ENCODE data around the gene GPX4.
"Not testable (repeated sequence)": the region's sequence is repeated elsewhere in the genome, so short reads cannot be mapped to it uniquely, and the experiment has no call there.

The GPX4 gene

DNA sequence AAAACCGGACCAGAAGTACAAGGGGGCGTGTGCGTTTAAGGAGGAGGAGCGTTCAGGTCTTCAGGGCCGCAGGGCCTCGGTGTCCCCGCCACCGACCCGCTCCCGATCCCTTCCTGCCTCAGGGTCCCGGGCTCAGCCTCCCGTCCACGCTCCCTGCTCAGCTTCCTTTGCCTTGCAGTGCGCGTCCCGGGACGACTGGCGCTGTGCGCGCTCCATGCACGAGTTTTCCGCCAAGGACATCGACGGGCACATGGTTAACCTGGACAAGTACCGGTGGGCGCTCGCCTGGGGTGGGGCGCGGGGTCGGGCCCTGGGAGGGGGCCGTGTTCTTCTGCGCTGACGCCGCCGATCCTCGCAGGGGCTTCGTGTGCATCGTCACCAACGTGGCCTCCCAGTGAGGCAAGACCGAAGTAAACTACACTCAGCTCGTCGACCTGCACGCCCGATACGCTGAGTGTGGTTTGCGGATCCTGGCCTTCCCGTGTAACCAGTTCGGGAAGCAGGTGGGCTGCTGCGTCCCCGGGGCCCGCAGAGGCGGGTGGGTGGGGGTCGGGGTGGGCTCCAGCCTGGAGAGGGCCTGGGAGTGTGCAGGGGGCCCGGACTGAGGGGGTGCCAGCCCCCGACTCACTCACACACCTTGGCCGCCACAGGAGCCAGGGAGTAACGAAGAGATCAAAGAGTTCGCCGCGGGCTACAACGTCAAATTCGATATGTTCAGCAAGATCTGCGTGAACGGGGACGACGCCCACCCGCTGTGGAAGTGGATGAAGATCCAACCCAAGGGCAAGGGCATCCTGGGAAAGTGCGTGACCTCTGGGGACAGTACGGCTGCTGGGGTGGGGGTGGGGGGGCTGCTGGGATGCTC lies 1.4 kb downstream of the GPX4 start:
- no peak for DNase-seq

GRCh38 chr19:1105873-1106840 lies 2.4 kb downstream of the GPX4 start:
- no peak for DNase-seq

DNA sequence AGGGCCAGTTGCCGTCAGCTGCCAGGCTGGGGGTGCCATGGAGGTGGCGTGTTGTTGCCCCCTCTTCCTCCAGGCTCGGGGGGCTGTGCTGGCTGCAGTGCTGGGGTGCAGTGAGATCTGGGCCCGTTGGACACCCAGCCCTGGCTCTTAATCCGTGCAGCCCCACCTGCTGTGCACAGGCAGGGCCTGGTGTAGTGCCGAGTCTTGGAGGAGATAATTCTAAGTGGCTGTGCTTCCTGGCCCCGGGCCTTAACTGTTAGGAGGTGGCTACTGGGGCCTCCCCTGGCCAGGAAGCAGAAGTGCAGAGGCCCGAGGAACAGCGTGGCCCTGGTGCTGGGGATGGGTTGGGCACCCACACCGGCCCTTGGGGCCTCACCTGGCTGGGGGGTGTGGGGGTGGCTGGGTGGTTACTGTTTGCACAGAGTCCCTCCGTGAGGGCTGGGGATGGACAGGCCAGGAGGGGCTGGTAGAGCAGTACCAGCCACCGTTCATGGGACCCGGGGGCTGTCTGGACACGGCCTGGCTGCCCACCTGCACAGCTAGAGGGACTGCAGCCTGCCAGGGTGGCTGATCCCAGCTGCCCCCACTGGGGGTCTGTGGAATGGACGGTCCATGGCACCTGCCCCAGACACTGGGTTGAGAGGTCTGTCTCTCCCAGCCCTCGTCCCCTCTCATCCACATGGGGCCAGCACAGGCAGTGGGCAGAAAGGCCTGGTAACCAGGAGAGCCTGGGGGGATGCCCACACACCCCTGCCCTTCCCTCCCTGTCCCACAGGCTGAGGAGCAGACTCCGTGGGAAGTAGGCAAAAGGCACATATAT lies 3.3 kb downstream of the GPX4 start:
- DNase-seq = no peak

DNA sequence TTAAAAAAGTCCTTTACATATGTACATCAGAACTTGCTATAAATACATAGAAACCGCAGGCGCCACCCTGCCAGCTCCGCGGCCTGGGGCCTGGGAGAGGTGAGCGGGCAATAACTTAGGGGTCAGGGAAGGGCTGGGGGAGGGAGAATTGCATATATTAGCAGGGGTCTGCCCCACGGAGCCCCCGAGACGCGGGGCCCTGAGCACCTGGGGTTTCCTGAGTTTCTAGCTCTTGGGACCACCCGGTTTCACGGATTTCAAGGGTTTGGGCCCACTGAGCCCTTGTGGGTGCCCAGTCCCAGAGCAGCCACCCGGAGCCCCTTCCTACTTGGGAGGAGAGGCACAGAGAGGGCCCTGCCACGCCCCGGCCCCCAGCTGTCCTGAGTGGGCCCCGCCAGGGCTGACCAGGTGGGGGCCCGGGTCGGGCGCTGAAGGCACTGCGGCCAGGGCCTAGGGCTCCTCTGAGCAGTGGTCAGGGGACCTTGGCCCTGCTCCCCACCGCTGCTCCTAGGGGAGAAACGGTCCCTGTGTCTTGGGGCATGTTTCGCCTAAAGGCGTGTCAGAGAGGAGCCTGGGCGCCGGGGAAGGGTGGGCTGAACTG lies 4.0 kb downstream of the GPX4 start:
- DNase-seq = no peak

DNA sequence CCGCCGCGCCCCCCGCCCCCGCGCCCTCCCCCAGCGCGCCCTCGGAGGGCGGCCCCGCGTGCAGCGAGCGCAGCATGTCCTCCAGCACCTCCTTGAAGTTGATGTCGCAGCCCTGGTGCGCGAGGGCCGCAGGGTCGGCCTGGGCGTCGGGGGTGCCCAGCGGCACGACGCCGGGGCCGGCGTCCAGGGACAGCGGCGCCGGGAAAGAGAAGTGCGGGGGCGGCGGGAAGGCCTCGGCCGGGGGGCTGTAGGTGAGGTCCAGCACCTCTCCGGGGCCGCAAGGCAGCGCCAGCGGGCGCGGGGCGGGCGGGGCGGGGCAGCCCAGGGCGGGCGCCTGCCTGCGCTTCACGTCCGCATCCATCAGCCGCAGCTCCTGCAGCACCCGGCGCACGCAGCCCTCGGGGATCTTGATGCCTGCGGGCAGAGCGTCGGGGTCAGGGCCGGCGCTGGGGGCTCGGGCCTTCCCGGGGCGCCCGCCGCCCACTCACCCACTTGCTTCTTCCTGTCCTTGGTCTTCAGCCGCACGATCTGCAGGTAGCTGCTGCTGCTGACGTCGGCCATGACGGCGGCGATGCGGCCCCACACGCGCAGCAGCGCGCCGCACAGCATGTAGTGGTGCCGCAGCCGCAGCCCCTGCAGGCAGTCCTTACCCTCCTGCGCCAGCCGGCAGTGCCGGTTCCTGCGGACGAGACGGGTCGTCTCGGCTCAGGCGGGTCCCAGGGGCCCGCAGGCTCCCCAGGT lies 4.7 kb downstream of the GPX4 start:
- DNase-seq = no peak

DNA sequence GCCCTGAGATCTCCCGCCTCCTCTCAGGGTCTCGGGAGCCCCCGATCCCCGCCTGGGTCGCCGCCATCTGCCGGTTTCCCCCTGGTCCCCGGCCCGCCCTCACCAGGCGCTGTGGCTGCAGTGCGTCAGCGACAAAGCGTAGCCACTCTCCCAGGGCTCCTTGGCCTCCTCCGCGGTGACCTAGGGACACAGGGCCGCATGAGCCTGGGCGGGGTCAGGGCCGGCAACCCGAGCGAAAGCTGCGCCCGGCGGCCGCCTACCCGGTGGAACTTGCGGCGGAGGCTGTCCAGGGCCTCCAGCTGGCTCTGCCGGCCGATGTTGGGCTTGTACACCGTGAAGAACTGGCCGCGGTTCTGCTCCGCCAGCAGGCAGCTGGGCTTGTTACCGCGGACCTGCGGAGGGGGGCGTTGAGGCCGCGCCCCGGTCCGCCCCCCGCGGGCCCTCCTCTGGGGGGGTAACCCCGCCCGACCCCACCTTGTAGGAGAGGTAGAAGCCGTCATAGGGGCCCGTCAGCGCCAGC lies 5.3 kb downstream of the GPX4 start:
- DNase-seq = no peak

DNA sequence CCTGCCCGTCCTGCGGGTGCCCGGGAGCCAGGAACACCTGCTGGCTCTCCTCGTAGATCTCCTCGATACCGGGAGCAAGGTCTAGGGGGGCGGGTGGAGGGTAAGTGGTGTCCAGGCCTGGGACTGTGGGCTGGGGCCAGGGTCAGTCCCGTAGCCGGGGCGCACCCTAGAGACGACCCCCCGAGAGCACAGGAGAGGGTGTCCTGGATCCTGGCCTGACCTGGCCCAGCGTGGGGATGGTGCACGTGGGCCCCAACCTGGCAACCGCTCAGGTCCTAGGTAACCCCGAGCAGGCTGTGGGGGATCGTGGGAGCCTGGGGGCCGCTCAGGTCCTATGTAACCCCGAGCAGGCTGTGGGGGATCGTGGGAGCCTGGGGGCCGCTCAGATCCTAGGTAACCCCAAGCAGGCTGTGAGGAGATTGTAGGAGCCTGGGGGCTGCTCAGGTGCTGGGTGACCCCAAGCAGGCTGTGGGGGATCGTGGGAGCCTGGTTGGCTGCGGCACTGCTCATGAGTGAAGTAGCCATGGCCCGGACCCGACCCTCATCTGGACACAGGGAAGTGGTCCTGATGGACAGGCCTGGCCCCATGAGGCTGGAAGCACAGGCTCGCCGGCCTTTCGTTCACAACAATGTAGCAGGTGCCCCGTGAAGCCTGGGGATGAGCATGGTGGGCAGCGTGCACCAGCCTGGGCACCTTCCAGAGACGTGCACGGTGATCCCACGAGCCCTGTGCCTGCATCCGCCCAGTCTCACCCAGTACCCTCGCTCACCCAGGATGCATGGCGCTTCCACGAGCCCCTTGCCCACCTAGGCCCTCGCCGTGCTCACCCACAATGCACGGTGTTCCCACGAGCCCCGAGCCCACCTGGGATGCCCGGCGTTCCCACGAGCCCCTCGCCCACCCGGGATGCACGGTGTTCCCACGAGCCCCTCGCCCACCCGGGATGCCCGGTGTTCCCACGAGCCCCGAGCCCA lies 6.2 kb downstream of the GPX4 start:
- no peak for DNase-seq

DNA sequence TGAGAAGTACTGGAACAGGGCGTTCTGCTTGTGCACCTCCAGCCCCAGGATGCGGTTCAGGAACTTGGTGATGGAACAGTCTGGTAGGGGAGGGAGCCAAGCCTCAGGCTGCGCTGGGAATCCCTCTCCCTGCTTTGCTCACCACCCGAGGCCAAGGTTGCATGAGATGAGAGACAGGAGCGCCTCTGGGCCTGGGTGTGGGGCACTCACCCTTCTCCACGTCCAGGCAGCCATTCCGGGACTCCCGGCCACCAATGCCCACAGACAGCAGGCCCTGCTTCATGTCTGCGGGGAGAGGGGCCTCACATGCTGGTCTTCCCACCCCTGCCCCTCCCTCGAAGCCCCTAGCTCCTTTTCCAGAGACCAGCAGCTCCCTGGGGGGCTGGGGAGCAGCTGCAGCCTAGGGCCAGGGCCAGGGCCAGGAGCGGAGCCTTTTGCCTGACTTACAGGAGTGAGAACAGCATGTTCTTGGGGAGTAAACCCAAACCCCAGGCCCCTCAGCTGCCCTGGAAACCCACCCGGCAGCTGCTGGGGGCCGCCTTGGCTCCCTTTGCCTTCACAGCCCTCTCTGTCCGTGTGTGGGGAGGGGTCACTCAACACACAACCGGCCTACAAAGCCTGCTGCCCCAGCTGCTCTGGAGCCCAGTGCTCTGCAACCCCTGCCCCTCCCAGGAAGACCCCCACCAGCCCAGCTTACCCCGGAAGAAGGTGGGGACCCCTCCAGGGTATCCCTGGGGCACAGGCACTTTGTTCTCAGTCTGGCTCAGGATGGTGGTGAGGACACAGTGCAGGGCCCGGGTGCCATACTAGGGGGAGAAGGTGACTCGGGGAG lies 7.2 kb downstream of the GPX4 start:
- no peak for DNase-seq

GRCh38 chr19:1111641-1112267 lies 8.0 kb downstream of the GPX4 start:
- DNase-seq = no peak

DNA sequence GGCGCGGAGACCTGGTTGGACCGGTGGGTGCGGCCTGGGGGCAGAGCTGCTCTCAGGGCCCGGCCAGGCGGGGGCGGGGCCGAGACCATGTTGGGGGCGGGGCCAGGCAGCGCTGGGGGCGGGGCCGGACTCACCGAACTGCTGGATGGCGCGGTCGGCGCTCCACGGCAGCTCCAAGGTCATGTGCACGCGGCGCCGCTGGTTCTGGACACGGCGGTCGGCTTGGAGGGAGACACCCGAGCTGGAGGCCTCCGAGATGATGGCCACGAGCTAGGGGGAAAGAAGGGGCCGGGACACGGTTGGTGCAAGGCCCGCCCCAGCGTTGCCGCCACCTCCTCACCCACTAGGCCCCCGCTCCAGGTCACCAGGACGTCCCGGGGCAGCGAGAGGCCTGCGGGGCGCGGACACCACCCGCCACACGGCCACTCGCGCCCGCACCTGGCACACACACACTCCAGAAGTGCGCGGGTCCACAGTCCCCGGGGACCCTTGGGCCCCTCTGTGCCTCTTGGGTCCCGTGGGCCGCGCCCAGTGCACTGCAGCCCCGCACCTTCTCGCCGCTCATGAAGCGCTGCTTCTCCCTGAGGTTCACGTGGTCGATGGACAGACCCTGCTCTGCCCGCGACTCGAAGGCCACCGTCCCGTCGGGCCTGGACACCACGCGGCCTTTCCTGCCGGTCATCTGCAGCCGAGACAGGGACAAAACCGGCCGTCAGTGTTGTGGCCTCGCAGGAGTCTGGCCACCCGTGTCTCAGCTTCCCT lies 8.7 kb downstream of the GPX4 start:
- DNase-seq = no peak

DNA sequence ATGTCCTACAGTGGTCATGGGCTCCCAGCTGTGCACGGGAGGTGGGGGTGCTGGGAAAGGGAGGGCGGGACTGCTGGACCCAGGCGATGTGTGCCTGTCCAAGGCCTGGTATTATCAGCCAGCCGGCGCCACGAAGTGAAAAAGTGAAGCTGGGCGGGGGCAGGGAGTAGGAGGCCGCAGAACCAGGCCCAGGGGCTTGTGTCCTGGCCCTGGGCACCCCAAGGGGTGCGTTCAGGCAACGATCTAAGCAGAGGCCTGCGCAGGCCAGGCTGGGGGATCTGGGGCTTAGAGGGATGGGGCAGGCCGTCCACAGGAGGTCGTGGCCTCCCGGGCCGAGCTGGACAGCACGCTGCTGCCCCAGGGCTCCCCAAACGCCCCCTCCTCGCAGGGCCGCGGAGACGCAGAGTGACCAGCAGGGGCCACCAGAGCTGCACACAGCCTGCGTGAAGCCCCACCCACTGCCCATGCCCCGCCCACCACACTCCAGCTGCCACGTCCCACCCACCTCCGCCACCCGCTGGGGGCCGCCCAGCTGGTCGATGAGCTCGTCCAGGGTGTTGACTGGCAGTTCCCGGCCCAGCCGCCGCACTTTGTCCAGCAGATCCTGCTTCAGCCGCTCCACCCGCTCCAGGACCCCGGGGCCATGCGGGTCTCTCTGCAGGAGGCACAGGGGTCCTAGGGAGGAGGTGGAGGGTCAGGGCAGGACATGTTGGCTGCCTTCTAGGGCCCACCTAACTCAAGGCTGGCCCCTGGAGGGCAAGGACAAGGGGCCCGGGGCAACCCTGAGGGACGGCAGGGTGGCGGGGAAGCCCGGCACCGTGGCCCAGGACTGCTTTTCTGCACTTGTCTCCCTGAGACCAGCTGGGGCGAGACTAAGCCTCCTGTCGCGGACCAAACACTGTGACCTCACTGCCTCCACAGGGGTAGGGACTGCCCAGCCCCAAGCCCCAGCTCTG lies 9.5 kb downstream of the GPX4 start:
- DNase-seq = peak; percentile 84

DNA sequence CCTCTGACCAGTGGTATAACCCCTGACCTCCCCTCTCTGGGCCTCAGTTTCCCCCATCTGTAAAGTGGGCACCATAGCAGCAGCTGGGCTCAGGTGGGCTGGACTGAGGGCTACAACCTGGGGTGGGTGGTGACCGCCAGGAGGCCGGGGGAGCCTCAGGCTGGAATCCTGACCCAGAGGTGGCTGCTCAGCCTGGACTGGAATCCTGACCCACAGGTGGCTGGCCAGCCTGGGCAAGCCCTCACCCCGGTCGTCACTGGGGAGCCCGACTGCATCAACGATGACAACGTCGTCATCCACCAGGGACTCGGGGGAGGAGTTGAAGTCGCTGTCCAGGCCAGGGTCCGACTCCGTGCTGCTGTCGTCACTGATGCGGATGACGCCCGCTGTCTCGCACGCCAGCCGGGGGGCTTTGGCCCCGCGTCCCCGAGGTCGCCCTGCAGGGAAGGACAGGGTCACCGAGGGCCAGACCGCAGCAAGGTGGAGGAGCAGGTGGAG lies 10.2 kb downstream of the GPX4 start:
- DNase-seq = no peak

DNA sequence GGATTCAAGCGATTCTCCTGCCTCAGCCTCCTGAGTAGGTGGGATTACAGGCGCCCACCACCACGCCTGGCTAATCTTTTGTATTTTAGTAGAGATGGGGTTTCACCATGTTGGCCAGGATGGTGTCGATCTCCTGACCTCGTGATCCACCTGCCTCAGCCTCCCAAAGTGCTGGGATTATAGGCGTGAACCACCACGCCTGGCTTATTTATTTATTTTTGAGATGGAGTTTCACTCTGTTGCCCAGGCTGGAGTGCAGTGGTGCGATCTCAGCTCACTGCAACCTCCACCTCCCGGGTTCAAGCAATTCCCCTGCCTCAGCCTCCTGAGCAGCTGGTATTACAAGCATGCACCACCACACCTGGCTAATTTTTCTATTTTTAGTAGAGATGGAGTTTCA lies 10.9 kb downstream of the GPX4 start:
- not testable (repeated sequence) for DNase-seq

DNA sequence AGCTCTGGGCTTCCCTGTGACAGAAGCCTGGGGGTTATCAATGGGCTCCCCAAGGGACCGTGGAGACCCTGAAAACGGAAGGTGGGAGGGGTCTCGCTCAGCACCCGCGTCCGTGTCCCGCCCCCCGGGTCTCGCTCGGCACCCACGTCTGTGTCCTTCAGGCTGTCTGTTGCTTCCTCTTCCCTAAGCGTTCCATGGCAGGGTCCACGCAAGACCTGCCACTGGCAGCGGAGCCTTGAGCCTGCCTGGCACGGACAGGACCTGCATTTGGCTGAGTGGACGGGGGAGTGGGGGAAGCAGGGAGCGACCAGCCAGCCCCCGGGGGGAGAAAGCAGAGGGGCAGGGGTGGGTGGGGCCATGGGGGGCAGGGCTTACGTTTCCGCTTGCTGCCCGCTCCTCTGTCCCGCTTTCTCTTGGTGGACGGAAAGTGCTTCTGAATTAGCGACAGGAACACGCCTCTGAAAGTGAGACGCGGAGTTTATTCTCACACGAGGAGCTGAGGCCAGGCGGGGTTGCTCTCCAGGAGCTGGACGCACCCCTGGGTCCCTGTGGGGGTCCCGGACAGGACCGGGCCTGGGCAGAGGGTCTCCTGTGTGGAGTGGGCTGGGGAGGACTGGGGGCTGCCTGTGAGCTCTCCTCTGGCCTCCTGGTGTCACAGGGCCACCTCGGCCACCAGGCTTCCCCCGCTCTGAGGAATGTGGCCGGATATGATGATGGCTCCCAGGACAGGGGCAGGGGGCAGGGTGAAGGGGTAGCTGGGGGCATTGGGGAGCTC lies 12.0 kb downstream of the GPX4 start:
- no peak for DNase-seq

DNA sequence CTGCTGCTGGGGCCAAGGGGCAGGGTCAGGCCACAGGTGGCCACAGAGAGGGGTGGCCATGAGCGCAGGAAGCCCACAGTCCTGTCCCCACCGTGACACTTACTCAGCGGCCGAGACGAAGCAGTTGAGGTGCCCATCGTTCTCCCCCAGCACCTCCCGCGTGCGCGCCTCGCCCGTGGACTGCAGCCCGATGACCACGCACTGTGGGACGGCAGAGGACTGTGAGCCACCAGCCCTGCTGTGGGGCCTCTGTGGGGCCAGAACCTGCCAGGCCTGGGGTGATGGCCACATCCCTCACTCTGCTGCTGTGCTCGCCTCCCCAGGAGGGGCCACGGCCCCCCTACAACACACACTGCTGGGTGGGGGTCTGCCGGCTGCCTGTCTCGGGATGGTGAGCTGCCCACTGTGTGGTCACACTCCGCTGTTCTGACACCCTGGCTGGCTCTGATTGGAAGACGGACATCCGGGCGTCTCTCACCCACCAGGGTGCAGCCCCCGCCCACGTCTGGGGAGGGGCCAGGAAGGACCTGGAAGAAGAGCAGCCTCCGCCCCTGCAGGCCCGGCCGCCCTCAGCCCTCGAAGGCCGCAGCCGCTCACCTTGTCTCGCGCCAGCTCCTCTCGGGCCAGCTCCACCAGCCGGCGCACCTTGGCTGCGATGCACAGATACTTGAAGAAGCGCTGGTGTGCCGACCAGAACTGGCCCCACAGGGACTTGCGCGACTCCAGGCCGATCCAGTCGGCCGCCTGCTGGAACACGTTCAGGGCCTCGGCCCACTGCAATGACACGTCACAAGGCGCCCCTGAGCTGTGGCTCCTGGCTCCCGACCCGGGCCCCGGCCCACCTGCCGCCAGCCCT lies 13.2 kb downstream of the GPX4 start:
- DNase-seq = no peak

Data from stimulated activated CD4-positive, alpha-beta T cell treated with anti-CD3 and anti-CD28 coated beads, Interleukin-12 subunit alpha, Interleukin-12 subunit beta, amount 100 ng/mL, for 4 hours (primary cell).